ENCODE results near the gene SEMA3B. TPM values are rescaled to one million over a fixed set of nuclear protein-coding genes. Genes with fewer than 3 reads are reported as not detected.
"Not testable (repeated sequence)": the region's sequence is repeated elsewhere in the genome, so short reads cannot be mapped to it uniquely, and the experiment has no call there.

Gene SEMA3B
- total RNA-seq, 4 donors from 2014 or later = 59.5 to 423 (median 122) TPM

- intact Hi-C loops (cut with DNase I; ENCODE audit: low total_unique reads) = loop anchor here (5.0 kb wide), 1 partner anchor 34 kb away; no protein-coding TSS in a partner anchor
- Histone ChIP-seq H3K27me3 (no peaks in the 10 kb centered on the region), H3K36me3 (peaks cover 0 to 12% (median 3%) of the 10 kb centered on the region in 4 donors), H3K4me3 (peak overlapping the region in 2 of 4 donors; percentile 62 to 65), H3K9me3 (no peaks in the 10 kb centered on the region), H3K4me1 (peaks cover 23 to 48% (median 31%) of the 10 kb centered on the region in 4 donors), H3K27ac (peak overlapping the region; percentile 94 to 97 (median 96))
- TF ChIP-seq, protein P1, sequence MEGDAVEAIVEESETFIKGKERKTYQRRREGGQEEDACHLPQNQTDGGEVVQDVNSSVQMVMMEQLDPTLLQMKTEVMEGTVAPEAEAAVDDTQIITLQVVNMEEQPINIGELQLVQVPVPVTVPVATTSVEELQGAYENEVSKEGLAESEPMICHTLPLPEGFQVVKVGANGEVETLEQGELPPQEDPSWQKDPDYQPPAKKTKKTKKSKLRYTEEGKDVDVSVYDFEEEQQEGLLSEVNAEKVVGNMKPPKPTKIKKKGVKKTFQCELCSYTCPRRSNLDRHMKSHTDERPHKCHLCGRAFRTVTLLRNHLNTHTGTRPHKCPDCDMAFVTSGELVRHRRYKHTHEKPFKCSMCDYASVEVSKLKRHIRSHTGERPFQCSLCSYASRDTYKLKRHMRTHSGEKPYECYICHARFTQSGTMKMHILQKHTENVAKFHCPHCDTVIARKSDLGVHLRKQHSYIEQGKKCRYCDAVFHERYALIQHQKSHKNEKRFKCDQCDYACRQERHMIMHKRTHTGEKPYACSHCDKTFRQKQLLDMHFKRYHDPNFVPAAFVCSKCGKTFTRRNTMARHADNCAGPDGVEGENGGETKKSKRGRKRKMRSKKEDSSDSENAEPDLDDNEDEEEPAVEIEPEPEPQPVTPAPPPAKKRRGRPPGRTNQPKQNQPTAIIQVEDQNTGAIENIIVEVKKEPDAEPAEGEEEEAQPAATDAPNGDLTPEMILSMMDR (IDR thresholded peaks at IDR 0.05) = no peak
- TF ChIP-seq POLR2A (IDR thresholded peaks at IDR 0.05) = no peak
- no peak for TF ChIP-seq EP300 (IDR thresholded peaks at IDR 0.05; ENCODE audit: low read depth)
- TF ChIP-seq POLR2AphosphoS5 (IDR thresholded peaks at IDR 0.05) = no peak
- DNase-seq = no peak
- WGBS, 2 donors (ENCODE audit: low coverage in 1 of 2) = 71% methylated on average over 5 of the region's 5 CpGs; no CpG with 5 or more reads in 1 of the 2 donors
- in situ Hi-C loops (cut with MboI; ENCODE audit: low pct_ligation_motif_present in 1 of 4, low pct_unique_long_range_greater_than_20kb in 1 of 4, low sequenced_read_pairs in 3 of 4) = no loop called here
Observed at GRCh38 chr3:50260942-50261441, 8.0 kb upstream of the SEMA3B start.

GRCh38 chr3:50261505-50261904 is 7.4 kb upstream of the SEMA3B start:
- TF ChIP-seq, protein P1 (IDR thresholded peaks at IDR 0.05) = no peak
- no peak for TF ChIP-seq EP300 (IDR thresholded peaks at IDR 0.05; ENCODE audit: low read depth)
- intact Hi-C loops (cut with DNase I; ENCODE audit: low total_unique reads) (loop anchor here (5.0 kb wide), 1 partner anchor 34 kb away; no protein-coding TSS in a partner anchor), in situ Hi-C loops (cut with MboI; ENCODE audit: low pct_ligation_motif_present in 1 of 4, low pct_unique_long_range_greater_than_20kb in 1 of 4, low sequenced_read_pairs in 3 of 4) (no loop called here)
- H3K4me3 ChIP-seq = no peak overlapping the region
- H3K36me3 ChIP-seq = peaks cover 0 to 12% (median under 1%) of the 10 kb centered on the region in 4 donors
- no peaks in the 10 kb centered on the region for H3K27me3 ChIP-seq
- no peaks in the 10 kb centered on the region for H3K9me3 ChIP-seq
- H3K27ac ChIP-seq = peak overlapping the region; percentile 94 to 97 (median 96)
- DNase-seq = no peak
- H3K4me1 ChIP-seq = peaks cover 28 to 54% (median 37%) of the 10 kb centered on the region in 4 donors
- 44% methylated on average over 2 of the region's 2 CpGs; no CpG with 5 or more reads in 1 of the 2 donors for WGBS, 2 donors (ENCODE audit: low coverage in 1 of 2)

GRCh38 chr3:50262200-50262599 is 6.7 kb upstream of the SEMA3B start:
- in situ Hi-C loops (cut with MboI; ENCODE audit: low pct_ligation_motif_present in 1 of 4, low pct_unique_long_range_greater_than_20kb in 1 of 4, low sequenced_read_pairs in 3 of 4) = not testable (repeated sequence)
- WGBS, 2 donors (ENCODE audit: low coverage in 1 of 2) = 95 to 100% methylated on average over 2 to 4 of the region's 4 CpGs
- peak overlapping the region; percentile 94 to 97 (median 96) for H3K27ac ChIP-seq

GRCh38 chr3:50262778-50263177 is 6.2 kb upstream of the SEMA3B start:
- Histone ChIP-seq H3K27ac (peak overlapping the region in 3 of 4 donors; percentile 15 to 96 (median 85)), H3K4me1 (peaks cover 41 to 66% (median 47%) of the 10 kb centered on the region in 4 donors), H3K27me3 (no peaks in the 10 kb centered on the region), H3K4me3 (no peak overlapping the region), H3K9me3 (no peaks in the 10 kb centered on the region), H3K36me3 (peaks cover 0 to 2% (median 0%) of the 10 kb centered on the region in 4 donors)
- DNase-seq = no peak
- 91% methylated on average over 7 of the region's 7 CpGs; no CpG with 5 or more reads in 1 of the 2 donors for WGBS, 2 donors (ENCODE audit: low coverage in 1 of 2)
- TF ChIP-seq POLR2A (IDR thresholded peaks at IDR 0.05) (no peak), POLR2AphosphoS5 (IDR thresholded peaks at IDR 0.05) (no peak), EP300 (IDR thresholded peaks at IDR 0.05; ENCODE audit: low read depth) (no peak)
- TF ChIP-seq, protein P1 (IDR thresholded peaks at IDR 0.05) = no peak
- in situ Hi-C loops (cut with MboI; ENCODE audit: low pct_ligation_motif_present in 1 of 4, low pct_unique_long_range_greater_than_20kb in 1 of 4, low sequenced_read_pairs in 3 of 4) = no loop called here
- intact Hi-C loops (cut with DNase I; ENCODE audit: low total_unique reads) = loop anchor here (5.0 kb wide), 1 partner anchor 35 kb away; no protein-coding TSS in a partner anchor

More at GRCh38 chr3:50262200-50262599, 6.7 kb upstream of the SEMA3B start:
- H3K36me3 ChIP-seq, H3K4me3 ChIP-seq, DNase-seq, H3K27me3 ChIP-seq, H3K9me3 ChIP-seq: not testable (repeated sequence)
- intact Hi-C loops (cut with DNase I; ENCODE audit: low total_unique reads) = loop anchor here (5.0 kb wide), 1 partner anchor 35 kb away; no protein-coding TSS in a partner anchor
- H3K4me1 ChIP-seq = peaks cover 35 to 60% (median 43%) of the 10 kb centered on the region in 4 donors
